Measurements from ENCODE around the gene CACFD1.

- TF ChIP-seq, protein P1, sequence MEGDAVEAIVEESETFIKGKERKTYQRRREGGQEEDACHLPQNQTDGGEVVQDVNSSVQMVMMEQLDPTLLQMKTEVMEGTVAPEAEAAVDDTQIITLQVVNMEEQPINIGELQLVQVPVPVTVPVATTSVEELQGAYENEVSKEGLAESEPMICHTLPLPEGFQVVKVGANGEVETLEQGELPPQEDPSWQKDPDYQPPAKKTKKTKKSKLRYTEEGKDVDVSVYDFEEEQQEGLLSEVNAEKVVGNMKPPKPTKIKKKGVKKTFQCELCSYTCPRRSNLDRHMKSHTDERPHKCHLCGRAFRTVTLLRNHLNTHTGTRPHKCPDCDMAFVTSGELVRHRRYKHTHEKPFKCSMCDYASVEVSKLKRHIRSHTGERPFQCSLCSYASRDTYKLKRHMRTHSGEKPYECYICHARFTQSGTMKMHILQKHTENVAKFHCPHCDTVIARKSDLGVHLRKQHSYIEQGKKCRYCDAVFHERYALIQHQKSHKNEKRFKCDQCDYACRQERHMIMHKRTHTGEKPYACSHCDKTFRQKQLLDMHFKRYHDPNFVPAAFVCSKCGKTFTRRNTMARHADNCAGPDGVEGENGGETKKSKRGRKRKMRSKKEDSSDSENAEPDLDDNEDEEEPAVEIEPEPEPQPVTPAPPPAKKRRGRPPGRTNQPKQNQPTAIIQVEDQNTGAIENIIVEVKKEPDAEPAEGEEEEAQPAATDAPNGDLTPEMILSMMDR (IDR thresholded peaks at IDR 0.05), result no peak
- no peak for TF ChIP-seq ZFX (IDR thresholded peaks at IDR 0.05; ENCODE audit: borderline replicate concordance)
These were observed 15.1 kb downstream of the CACFD1 start for GRCh38 chr9:133474853-133475252.
